Measurements from ENCODE around the gene LRRC8C. TPM values are rescaled to one million over a fixed set of nuclear protein-coding genes. Genes with fewer than 3 reads are reported as not detected.

LRRC8C gene
- total RNA-seq, 1 donor from 2014 or later = 20.1 TPM

- Mint-ChIP-seq H3K4me1 (ENCODE audit: unreplicated experiment) (peaks cover 17% of the 10 kb centered on the region), H3K36me3 (ENCODE audit: low read depth, unreplicated experiment) (peaks cover 5% of the 10 kb centered on the region)
- peak; percentile 51 for DNase-seq (ENCODE audit: low spot score)
Measured at GRCh38 chr1:89633248-89633799, 404 bp downstream of the LRRC8C start.

GRCh38 chr1:89633800-89634625 lies 1.1 kb downstream of the LRRC8C start:
- peak; percentile 8 for DNase-seq (ENCODE audit: low spot score)
- H3K27ac Mint-ChIP-seq (ENCODE audit: unreplicated experiment) = peak overlapping the region; percentile 72
- H3K27me3 Mint-ChIP-seq (ENCODE audit: unreplicated experiment) = peaks cover 5% of the 10 kb centered on the region
- no peaks in the 10 kb centered on the region for H3K9me3 Mint-ChIP-seq (ENCODE audit: unreplicated experiment)
- no peak for TF ChIP-seq CTCF (IDR thresholded peaks at IDR 0.05; ENCODE audit: unreplicated experiment)
- peak overlapping the region; percentile 94 for H3K4me3 Mint-ChIP-seq (ENCODE audit: unreplicated experiment)
- peaks cover 5% of the 10 kb centered on the region for H3K36me3 Mint-ChIP-seq (ENCODE audit: low read depth, unreplicated experiment)
- H3K4me1 Mint-ChIP-seq (ENCODE audit: unreplicated experiment) = peaks cover 17% of the 10 kb centered on the region

More at GRCh38 chr1:89633248-89633799, 404 bp downstream of the LRRC8C start:
- no peak for TF ChIP-seq CTCF (IDR thresholded peaks at IDR 0.05; ENCODE audit: unreplicated experiment)
- H3K27ac Mint-ChIP-seq (ENCODE audit: unreplicated experiment) = peak overlapping the region; percentile 72
- H3K9me3 Mint-ChIP-seq (ENCODE audit: unreplicated experiment) = no peaks in the 10 kb centered on the region
- H3K27me3 Mint-ChIP-seq (ENCODE audit: unreplicated experiment) = peaks cover 5% of the 10 kb centered on the region
- H3K4me3 Mint-ChIP-seq (ENCODE audit: unreplicated experiment) = peak overlapping the region; percentile 94

GRCh38 chr1:89635825-89636815 lies 3.2 kb downstream of the LRRC8C start:
- peaks cover 5% of the 10 kb centered on the region for H3K27me3 Mint-ChIP-seq (ENCODE audit: unreplicated experiment)
- DNase-seq (ENCODE audit: low spot score) = no peak
- H3K4me1 Mint-ChIP-seq (ENCODE audit: unreplicated experiment) = peaks cover 17% of the 10 kb centered on the region
- H3K9me3 Mint-ChIP-seq (ENCODE audit: unreplicated experiment) = no peaks in the 10 kb centered on the region
- H3K36me3 Mint-ChIP-seq (ENCODE audit: low read depth, unreplicated experiment) = no peaks in the 10 kb centered on the region
- no peak for TF ChIP-seq CTCF (IDR thresholded peaks at IDR 0.05; ENCODE audit: unreplicated experiment)
- H3K4me3 Mint-ChIP-seq (ENCODE audit: unreplicated experiment) = no peak overlapping the region
- H3K27ac Mint-ChIP-seq (ENCODE audit: unreplicated experiment) = no peak overlapping the region

- Mint-ChIP-seq H3K9me3 (ENCODE audit: unreplicated experiment) (no peaks in the 10 kb centered on the region), H3K27ac (ENCODE audit: unreplicated experiment) (no peak overlapping the region), H3K27me3 (ENCODE audit: unreplicated experiment) (peaks cover 2% of the 10 kb centered on the region), H3K4me3 (ENCODE audit: unreplicated experiment) (no peak overlapping the region), H3K4me1 (ENCODE audit: unreplicated experiment) (peaks cover 8% of the 10 kb centered on the region), H3K36me3 (ENCODE audit: low read depth, unreplicated experiment) (no peaks in the 10 kb centered on the region)
- DNase-seq (ENCODE audit: low spot score) = no peak
- no peak for TF ChIP-seq CTCF (IDR thresholded peaks at IDR 0.05; ENCODE audit: unreplicated experiment)
Measured at GRCh38 chr1:89637496-89637895, 4.6 kb downstream of the LRRC8C start.

All from endothelial cell (in vitro differentiated cells).